Colonic mucosa (tissue), 4 donors: Measurements from ENCODE around the gene AMBRA1. TPM values are rescaled to one million over a fixed set of nuclear protein-coding genes. Genes with fewer than 3 reads are reported as not detected.
A peak's percentile ranks its signal among the peaks of the same experiment; 100 is the strongest.

Experiments used
- DNase-seq: peaks from one replicate; pipeline ENCODE4 v3.0.0-alpha.2; 2020
- H3K27ac ChIP-seq: fragments of 200-600 bp; one replicate; pipeline ENCODE4 v1.8.0; 2021
- H3K27me3 ChIP-seq: fragments of 200-600 bp; one replicate; pipeline ENCODE4 v1.8.0; 2021
- H3K36me3 ChIP-seq: fragments of 200-600 bp; one replicate; pipeline ENCODE4 v1.8.0; 2021
- H3K4me1 ChIP-seq: fragments of 200-600 bp; one replicate; pipeline ENCODE4 v1.8.0; 2021; ENCODE audit warnings: mild to moderate bottlenecking
- H3K4me3 ChIP-seq: fragments of 200-600 bp; one replicate; pipeline ENCODE4 v1.8.0; 2021
- H3K9ac ChIP-seq, 2 donors: one replicate each; pipeline ENCODE4 v1.7.0; 2013; ENCODE audit warnings: control low read depth in 2 of 2, low read depth in 2 of 2, low read length in 2 of 2
- H3K9me3 ChIP-seq: fragments of 200-600 bp; one replicate; pipeline ENCODE4 v1.8.0; 2021
- intact Hi-C: fragments of 100-400 bp; cut with DNase I; formaldehyde crosslinking; loops from one replicate; pipeline ENCODE4 v1.14.1; 2022
- total RNA-seq, 2 donors: library from RNA; stranded (reverse); fragmentation: NEBNext Ultra II Directional in 1 of 2; extraction: Animal tissue kit (Norgen Biotek cat#: 25700) in 1 of 2; gene quantifications; one replicate each; pipeline ENCODE4 v1.2.1, GENCODE V29; 2021
- TF ChIP-seq, protein P1 (sequence below): fragments of 200-600 bp; IDR thresholded peaks from one replicate; pipeline ENCODE4 v1.8.0; 2022; ENCODE audit warnings: antibody characterized with exemption, mild to moderate bottlenecking
- donor health status: healthy.
- donor health status: DM: no; HTN: no; CAD: no.
- donor health status: DM: no; HTN: no; CAD: no.

Gene AMBRA1
- total RNA-seq, 2 donors from 2014 or later: 32.7 to 33.8 TPM

- no peak overlapping the region for H3K9ac ChIP-seq
- TF ChIP-seq, protein P1, sequence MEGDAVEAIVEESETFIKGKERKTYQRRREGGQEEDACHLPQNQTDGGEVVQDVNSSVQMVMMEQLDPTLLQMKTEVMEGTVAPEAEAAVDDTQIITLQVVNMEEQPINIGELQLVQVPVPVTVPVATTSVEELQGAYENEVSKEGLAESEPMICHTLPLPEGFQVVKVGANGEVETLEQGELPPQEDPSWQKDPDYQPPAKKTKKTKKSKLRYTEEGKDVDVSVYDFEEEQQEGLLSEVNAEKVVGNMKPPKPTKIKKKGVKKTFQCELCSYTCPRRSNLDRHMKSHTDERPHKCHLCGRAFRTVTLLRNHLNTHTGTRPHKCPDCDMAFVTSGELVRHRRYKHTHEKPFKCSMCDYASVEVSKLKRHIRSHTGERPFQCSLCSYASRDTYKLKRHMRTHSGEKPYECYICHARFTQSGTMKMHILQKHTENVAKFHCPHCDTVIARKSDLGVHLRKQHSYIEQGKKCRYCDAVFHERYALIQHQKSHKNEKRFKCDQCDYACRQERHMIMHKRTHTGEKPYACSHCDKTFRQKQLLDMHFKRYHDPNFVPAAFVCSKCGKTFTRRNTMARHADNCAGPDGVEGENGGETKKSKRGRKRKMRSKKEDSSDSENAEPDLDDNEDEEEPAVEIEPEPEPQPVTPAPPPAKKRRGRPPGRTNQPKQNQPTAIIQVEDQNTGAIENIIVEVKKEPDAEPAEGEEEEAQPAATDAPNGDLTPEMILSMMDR: peak; percentile 93
- intact Hi-C loops: loop anchor here (5.0 kb wide), 1 partner anchor 37 kb away; no protein-coding TSS in a partner anchor
- H3K36me3 ChIP-seq: no peaks in the 10 kb centered on the region
- no peak overlapping the region for H3K4me3 ChIP-seq
- no peak overlapping the region for H3K27ac ChIP-seq
- no peaks in the 10 kb centered on the region for H3K27me3 ChIP-seq
- DNase-seq: peak; percentile 77
- no peaks in the 10 kb centered on the region for H3K9me3 ChIP-seq
- H3K4me1 ChIP-seq: peaks cover 4% of the 10 kb centered on the region
Measured at GRCh38 chr11:46529095-46529905, 64.5 kb downstream of the AMBRA1 start.

GRCh38 chr11:46528445-46529094 is 65.3 kb downstream of the AMBRA1 start:
- Histone ChIP-seq H3K36me3 (no peaks in the 10 kb centered on the region), H3K9me3 (no peaks in the 10 kb centered on the region), H3K4me3 (no peak overlapping the region), H3K27ac (peak overlapping the region; percentile 6), H3K4me1 (peaks cover 6% of the 10 kb centered on the region), H3K27me3 (no peaks in the 10 kb centered on the region), H3K9ac (no peak overlapping the region)
- intact Hi-C loops: loop anchor here (5.0 kb wide), 1 partner anchor 36 kb away; no protein-coding TSS in a partner anchor
- TF ChIP-seq, protein P1: no peak
- DNase-seq: no peak

DNA sequence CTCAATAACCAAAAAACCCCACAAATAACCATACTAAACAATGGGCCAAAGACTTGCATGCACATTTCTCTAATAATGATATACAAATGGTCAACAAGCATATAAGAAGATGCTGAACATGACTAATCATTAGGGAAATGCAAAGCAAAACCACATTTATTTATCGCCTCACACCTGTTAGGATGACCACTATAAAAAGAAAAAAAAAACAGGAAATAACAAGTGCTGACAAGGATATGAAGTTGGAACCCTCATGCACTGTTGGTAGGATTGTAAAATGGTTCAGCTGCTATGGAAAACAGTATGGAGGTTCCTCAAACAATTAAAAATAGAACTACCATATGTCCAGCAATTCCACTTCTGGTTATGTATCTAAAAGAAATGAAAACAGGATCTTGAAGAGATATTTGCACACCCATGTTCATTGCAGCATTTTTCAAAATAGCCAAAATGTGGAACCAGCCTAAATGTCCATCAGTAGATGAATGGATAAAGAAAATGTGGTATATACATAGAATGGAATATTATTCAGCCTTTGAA is 66.2 kb downstream of the AMBRA1 start:
- Histone ChIP-seq H3K4me3 (no peak overlapping the region), H3K27me3 (no peaks in the 10 kb centered on the region), H3K27ac (peak overlapping the region; percentile 6), H3K9ac (no peak overlapping the region), H3K36me3 (no peaks in the 10 kb centered on the region), H3K9me3 (no peaks in the 10 kb centered on the region), H3K4me1 (peaks cover 14% of the 10 kb centered on the region)
- no peak for DNase-seq
- intact Hi-C loops: loop anchor here (5.0 kb wide), 1 partner anchor 35 kb away; no protein-coding TSS in a partner anchor
- TF ChIP-seq, protein P1: no peak

GRCh38 chr11:46526216-46527215 is 67.3 kb downstream of the AMBRA1 start:
- H3K36me3 ChIP-seq: no peaks in the 10 kb centered on the region
- no peaks in the 10 kb centered on the region for H3K9me3 ChIP-seq
- peaks cover 14% of the 10 kb centered on the region for H3K4me1 ChIP-seq
- H3K4me3 ChIP-seq: no peak overlapping the region
- no peak overlapping the region for H3K9ac ChIP-seq
- DNase-seq: no peak
- TF ChIP-seq, protein P1: no peak
- intact Hi-C loops: loop anchor here (5.0 kb wide), 1 partner anchor 34 kb away; no protein-coding TSS in a partner anchor
- H3K27me3 ChIP-seq: no peaks in the 10 kb centered on the region
- H3K27ac ChIP-seq: peak overlapping the region; percentile 6
